HepG2 (cell line): ENCODE results near the gene SPTBN4. TPM values are rescaled to one million over a fixed set of nuclear protein-coding genes. Genes with fewer than 3 reads are reported as not detected.
"Not testable (repeated sequence)": the region's sequence is repeated elsewhere in the genome, so short reads cannot be mapped to it uniquely, and the experiment has no call there.

Source experiments
- ATAC-seq: fragments of 200-7000 bp; cut with Tn5 transposase; 3 replicates; pipeline ENCODE4 v1.9.1; 2020; ENCODE audit warnings: mild to moderate bottlenecking, moderate library complexity
- BruUV-seq: library from RNA; stranded (reverse); fragments of 400-500 nt; replicated peaks from 2 replicates; lab custom pipeline; 2021; lab: Mats Ljungman, UMichigan
- CTCF ChIA-PET: fragments of 300-600 bp; formaldehyde crosslinking; extraction: SDS; loops from one replicate; lab custom pipeline; 2021; ENCODE audit warnings: low total read pairs, inconsistent platforms, low intra/inter-chr PET ratio; lab: Yijun Ruan, JAX
- POLR2A ChIA-PET: fragments of 350-600 bp; sonication (Branson Sonifier 250); formaldehyde crosslinking; loops from one replicate; lab custom pipeline; 2020; ENCODE audit warnings: antibody characterized with exemption, inconsistent platforms; lab: Yijun Ruan, JAX
- DNase-seq: peaks from one replicate; pipeline ENCODE4 v3.0.0-alpha.2; 2015; ENCODE audit warnings: low spot score
- FAIRE-seq: peaks from 3 replicates; lab custom pipeline; 2011; peaks lifted over from hg19 to GRCh38; lab: Jason Lieb, UNC
- H2AFZ ChIP-seq: one replicate; pipeline ENCODE4 v1.6.1; 2011; ENCODE audit warnings: low read length, inconsistent platforms
- H3K27ac ChIP-seq: fragments of 300-600 bp; 3 replicates; pipeline ENCODE4 v1.8.0; 2011; ENCODE audit warnings: mixed run types, mild to moderate bottlenecking, mixed read lengths, low read length, inconsistent platforms; ENCODE audit not compliant: insufficient read depth; ENCODE audit errors: extremely low read length
- H3K27me3 ChIP-seq, 2 experiments: fragments of 200-600 bp in 1 of 2; 2 replicates in 1 of 2; 3 replicates in 1 of 2; pipeline versions ENCODE4 v1.6.0 to v1.8.0; 2011; ENCODE audit warnings: low read length in 2 of 2, mild to moderate bottlenecking in 2 of 2, moderate library complexity in 2 of 2, inconsistent platforms in 1 of 2; ENCODE audit not compliant: insufficient read depth in 2 of 2, control insufficient read depth in 1 of 2
- H3K36me3 ChIP-seq, 2 experiments: fragments of 200-600 bp in 1 of 2; replicated peaks in 1 of 2; 2 replicates in 1 of 2; 3 replicates in 1 of 2; pipeline versions ENCODE4 v1.5.1 to v1.8.0; 2011; ENCODE audit warnings: low read length in 2 of 2, inconsistent platforms in 1 of 2; ENCODE audit not compliant: insufficient read depth in 2 of 2, control insufficient read depth in 1 of 2
- H3K4me1 ChIP-seq: 2 replicates; pipeline ENCODE4 v1.5.1; 2012; ENCODE audit warnings: low read length, inconsistent platforms; ENCODE audit not compliant: insufficient read depth
- H3K4me2 ChIP-seq: 2 replicates; pipeline ENCODE4 v1.6.0; 2011; ENCODE audit warnings: low read depth, low read length, inconsistent platforms
- H3K4me3 ChIP-seq, 3 experiments: fragments of 200-600 bp in 1 of 3; sonication (generic), shearing (Covaris generic) in 1 of 3; replicated peaks in 1 of 3; 2 replicates each; pipeline ENCODE4 v1.5.1; 2011 to 2016; ENCODE audit warnings: low read length in 3 of 3, inconsistent platforms in 2 of 3, low read depth in 2 of 3, mild to moderate bottlenecking in 2 of 3, control low read depth in 1 of 3, mixed read lengths in 1 of 3; ENCODE audit not compliant: insufficient read depth in 1 of 3
- H3K79me2 ChIP-seq: one replicate; pipeline ENCODE4 v1.6.1; 2011; ENCODE audit warnings: low read length, inconsistent platforms; ENCODE audit not compliant: insufficient read depth
- H3K9ac ChIP-seq: 2 replicates; pipeline ENCODE4 v1.6.0; 2011; ENCODE audit warnings: mild to moderate bottlenecking, low read depth, low read length, inconsistent platforms; ENCODE audit not compliant: insufficient read depth
- H3K9me3 ChIP-seq: 2 replicates; pipeline ENCODE4 v1.5.1; 2012; ENCODE audit warnings: mild to moderate bottlenecking, low read length
- H4K20me1 ChIP-seq: 2 replicates; pipeline ENCODE4 v1.6.0; 2011; ENCODE audit warnings: inconsistent platforms, mild to moderate bottlenecking, low read length, moderate library complexity; ENCODE audit not compliant: insufficient read depth
- ETV6 ChIP-seq: sonication (generic); formaldehyde crosslinking; conservative IDR thresholded peaks from 2 replicates; pipeline ENCODE4 v1.4.0; 2020; ENCODE audit warnings: missing genetic modification reagents
- TAF15 ChIP-seq: fragments of 200-400 bp; formaldehyde crosslinking; IDR thresholded peaks from one replicate; pipeline ENCODE4 v1.6.1; 2018; ENCODE audit warnings: mild to moderate bottlenecking, low read depth, low read length; ENCODE audit not compliant: poor library complexity, severe bottlenecking
- UBTF ChIP-seq: sonication (generic); formaldehyde crosslinking; IDR thresholded peaks from 2 replicates; pipeline ENCODE4 v1.4.0; 2020; ENCODE audit warnings: mild to moderate bottlenecking, missing genetic modification reagents
- ZNF121 ChIP-seq: sonication (generic); formaldehyde crosslinking; IDR thresholded peaks from 2 replicates; pipeline ENCODE4 v1.5.0; 2020; ENCODE audit warnings: mild to moderate bottlenecking, missing genetic modification reagents
- WGBS: methylation state at CpG from one replicate; pipeline ENCODE4 v1.1.6; 2017; ENCODE audit warnings: low lambda C conversion rate; 5-methylcytosine and 5-hydroxymethylcytosine counted together
- in situ Hi-C: cut with HindIII; loops from 2 replicates; pipeline ENCODE4 v1.10.0; 2017; ENCODE audit warnings: low pct_unique_long_range_greater_than_20kb; ENCODE audit not compliant: extremely low pct_ligation_motif_present
- intact Hi-C: fragments of 100-400 bp; cut with micrococcal nuclease; formaldehyde crosslinking; loops from one replicate; pipeline ENCODE4 v1.10.0; 2022; ENCODE audit not compliant: unreplicated experiment
- polyA plus RNA-seq, 8 experiments: library from polyadenylated mRNA; depleted of rRNA in 3 of 8; stranded (reverse) in 7 of 8; unstranded in 1 of 8; fragments of >200 nt; fragmentation: Illumina TruSeq in 4 of 8; extraction: Trizol in 4 of 8; gene quantifications; 2 replicates each; pipeline versions ENCODE4 v1.2.1 to v1.2.3, GENCODE V29; 2011 to 2016; ENCODE audit warnings: low read depth in 4 of 8, missing spikeins in 1 of 8, mixed read lengths in 1 of 8; ENCODE audit not compliant: insufficient read depth in 1 of 8
- total RNA-seq, 5 experiments: library from RNA; depleted of rRNA; stranded (reverse); fragments of >200 nt; fragmentation: Illumina TruSeq; extraction: Trizol; gene quantifications; 2 replicates each; pipeline ENCODE4 v1.2.3, GENCODE V29; 2016; ENCODE audit warnings: low read depth in 1 of 5

Gene SPTBN4
- total and polyA plus RNA-seq, 2 of the 13 experiments (the other 11 are each of a cell fraction or from before 2014, with no cell fraction given), result 0.11 TPM

- no peak for TF ChIP-seq TAF15
- no peak for TF ChIP-seq ETV6
Observed at GRCh38 chr19:40474737-40475136, 7.9 kb downstream of the SPTBN4 start (continued).

GRCh38 chr19:40475878-40476644 lies 9.3 kb downstream of the SPTBN4 start:
- H4K20me1 ChIP-seq, H2AFZ ChIP-seq, H3K4me3 ChIP-seq, intact Hi-C loops, H3K9me3 ChIP-seq, CTCF ChIA-PET, FAIRE-seq, H3K9ac ChIP-seq, H3K4me1 ChIP-seq, H3K4me2 ChIP-seq, H3K79me2 ChIP-seq, in situ Hi-C loops, BruUV-seq, ATAC-seq, H3K27ac ChIP-seq, H3K36me3 ChIP-seq, H3K27me3 ChIP-seq, DNase-seq: not testable (repeated sequence)
- POLR2A ChIA-PET, result interaction anchor here (0.6 kb wide), 1 partner anchor 164 kb away, joined by 3 read pairs; no protein-coding TSS in a partner anchor
- 77% methylated on average over 15 of the region's 15 CpGs for WGBS

GRCh38 chr19:40486017-40486416 lies 19.2 kb downstream of the SPTBN4 start:
- H3K4me3 ChIP-seq, result no peak overlapping the region
- no peaks in the 10 kb centered on the region for H3K36me3 ChIP-seq
- intact Hi-C loops, result no loop called here
- H3K4me2 ChIP-seq, result no peak overlapping the region
- no peak for TF ChIP-seq UBTF
- 0 out of 2 replicates have a peak, but pooled peaks have one; percentile 34 for TF ChIP-seq ZNF121 (CRISPR knock-in tag)
- ChIA-PET CTCF (no interaction called here), POLR2A (no interaction called here)
- no peak for DNase-seq
- no peak overlapping the region for H3K9ac ChIP-seq
- no peaks in the 10 kb centered on the region for H3K79me2 ChIP-seq
- H2AFZ ChIP-seq, result no peak overlapping the region
- no peak for FAIRE-seq
- peaks cover 0 to 3% of the 10 kb centered on the region in 2 experiments; a peak in 3 of 5 replicates for H3K27me3 ChIP-seq
- no TSS peak for BruUV-seq
- in situ Hi-C loops, result no loop called here
- H3K27ac ChIP-seq, result no peak overlapping the region
- WGBS, result 24% methylated on average over 3 of the region's 3 CpGs
- no peaks in the 10 kb centered on the region for H4K20me1 ChIP-seq
- peaks cover 10% of the 10 kb centered on the region for H3K4me1 ChIP-seq
- ATAC-seq, result no peak
- H3K9me3 ChIP-seq, result no peaks in the 10 kb centered on the region
